Tibial nerve (tissue), 4 donors: ENCODE data around the gene OR9Q1. TPM values are rescaled to one million over a fixed set of nuclear protein-coding genes. Genes with fewer than 3 reads are reported as not detected.

Source experiments
- DNase-seq, 2 donors: peaks; one replicate each; pipeline ENCODE4 v3.0.0-alpha.2; 2019; ENCODE audit warnings: low spot score in 2 of 2
- H3K27ac ChIP-seq, 4 donors: fragments of 200-600 bp; sonication (generic) in 3 of 4; one replicate each; pipeline ENCODE4 v1.5.1; 2017 to 2019; ENCODE audit warnings: mild to moderate bottlenecking in 1 of 4
- H3K27me3 ChIP-seq, 2 donors: fragments of 200-600 bp; sonication (generic) in 1 of 2; one replicate each; pipeline versions ENCODE4 v1.5.1 to v1.6.0; 2017 to 2019
- H3K36me3 ChIP-seq, 3 donors: fragments of 200-600 bp; sonication (generic); one replicate each; pipeline ENCODE4 v1.5.1; 2018 to 2019
- H3K4me1 ChIP-seq, 4 donors: fragments of 200-600 bp; sonication (generic) in 3 of 4; one replicate each; pipeline ENCODE4 v1.5.1; 2017 to 2019
- H3K4me3 ChIP-seq, 4 donors: fragments of 200-600 bp; sonication (generic) in 3 of 4; one replicate each; pipeline ENCODE4 v1.5.1; 2017 to 2019; ENCODE audit warnings: mild to moderate bottlenecking in 1 of 4, moderate library complexity in 1 of 4
- H3K9me3 ChIP-seq, 4 donors: fragments of 200-600 bp; sonication (generic) in 3 of 4; one replicate each; pipeline ENCODE4 v1.5.1; 2017 to 2019
- EP300 ChIP-seq, 2 donors: sonication (generic); formaldehyde crosslinking; IDR thresholded peaks; one replicate each; pipeline ENCODE4 v1.6.1; 2017; ENCODE audit warnings: antibody characterized with exemption in 2 of 2, mild to moderate bottlenecking in 1 of 2
- POLR2A ChIP-seq, 2 donors: fragments of 450-650 bp; IDR thresholded peaks; one replicate each; pipeline ENCODE4 v1.6.1; 2017; ENCODE audit warnings: antibody characterized with exemption in 2 of 2, mild to moderate bottlenecking in 2 of 2, moderate library complexity in 2 of 2
- WGBS, 2 donors: methylation state at CpG; one replicate each; pipeline ENCODE4 v1.1.5; 2018; 5-methylcytosine and 5-hydroxymethylcytosine counted together
- total RNA-seq, 4 donors: library from RNA; depleted of rRNA; stranded (reverse); fragments of >200 nt; gene quantifications; one replicate each; pipeline ENCODE4 v1.1.0, GENCODE V29; 2016
- TF ChIP-seq, protein P1 (sequence below), 5 experiments: fragments of 200-600 bp in 3 of 5; fragments of 450-650 bp in 2 of 5; sonication (generic) in 3 of 5; IDR thresholded peaks; one replicate each; pipeline ENCODE4 v1.5.1; 2016 to 2019; ENCODE audit warnings: antibody characterized with exemption in 5 of 5, mild to moderate bottlenecking in 3 of 5, moderate library complexity in 2 of 5

OR9Q1 gene
- total RNA-seq, 4 donors from 2014 or later, result not detected

- H3K9me3 ChIP-seq, result no peaks in the 10 kb centered on the region
- H3K4me1 ChIP-seq, result peaks cover 0 to 15% (median 9%) of the 10 kb centered on the region in 4 donors
- no peaks in the 10 kb centered on the region for H3K27me3 ChIP-seq
- H3K4me3 ChIP-seq, result no peak overlapping the region
- no peaks in the 10 kb centered on the region for H3K36me3 ChIP-seq
- DNase-seq, result no peak
- TF ChIP-seq POLR2A (IDR thresholded peaks at IDR 0.05), result no peak
- TF ChIP-seq, protein P1, sequence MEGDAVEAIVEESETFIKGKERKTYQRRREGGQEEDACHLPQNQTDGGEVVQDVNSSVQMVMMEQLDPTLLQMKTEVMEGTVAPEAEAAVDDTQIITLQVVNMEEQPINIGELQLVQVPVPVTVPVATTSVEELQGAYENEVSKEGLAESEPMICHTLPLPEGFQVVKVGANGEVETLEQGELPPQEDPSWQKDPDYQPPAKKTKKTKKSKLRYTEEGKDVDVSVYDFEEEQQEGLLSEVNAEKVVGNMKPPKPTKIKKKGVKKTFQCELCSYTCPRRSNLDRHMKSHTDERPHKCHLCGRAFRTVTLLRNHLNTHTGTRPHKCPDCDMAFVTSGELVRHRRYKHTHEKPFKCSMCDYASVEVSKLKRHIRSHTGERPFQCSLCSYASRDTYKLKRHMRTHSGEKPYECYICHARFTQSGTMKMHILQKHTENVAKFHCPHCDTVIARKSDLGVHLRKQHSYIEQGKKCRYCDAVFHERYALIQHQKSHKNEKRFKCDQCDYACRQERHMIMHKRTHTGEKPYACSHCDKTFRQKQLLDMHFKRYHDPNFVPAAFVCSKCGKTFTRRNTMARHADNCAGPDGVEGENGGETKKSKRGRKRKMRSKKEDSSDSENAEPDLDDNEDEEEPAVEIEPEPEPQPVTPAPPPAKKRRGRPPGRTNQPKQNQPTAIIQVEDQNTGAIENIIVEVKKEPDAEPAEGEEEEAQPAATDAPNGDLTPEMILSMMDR (IDR thresholded peaks at IDR 0.05), result no peak
- TF ChIP-seq EP300 (IDR thresholded peaks at IDR 0.05), result no peak
- no peak overlapping the region for H3K27ac ChIP-seq
- WGBS, 2 donors, result 90 to 95% methylated on average over 1 of the region's 1 CpG
Measured at GRCh38 chr11:58055806-58056401, 32.2 kb downstream of the OR9Q1 start.

GRCh38 chr11:58057481-58057880 lies 33.8 kb downstream of the OR9Q1 start:
- Histone ChIP-seq H3K36me3 (no peaks in the 10 kb centered on the region), H3K27ac (peak overlapping the region in 2 of 4 donors; percentile 70 to 75), H3K27me3 (no peaks in the 10 kb centered on the region), H3K9me3 (no peaks in the 10 kb centered on the region), H3K4me3 (no peak overlapping the region), H3K4me1 (peaks cover 0 to 15% (median 9%) of the 10 kb centered on the region in 4 donors)
- WGBS, 2 donors, result 70 to 79% methylated on average over 3 of the region's 3 CpGs
- TF ChIP-seq POLR2A (IDR thresholded peaks at IDR 0.05) (no peak), EP300 (IDR thresholded peaks at IDR 0.05) (no peak)
- TF ChIP-seq, protein P1 (IDR thresholded peaks at IDR 0.05), result no peak
- no peak for DNase-seq

GRCh38 chr11:58058276-58059006 lies 34.8 kb downstream of the OR9Q1 start:
- Histone ChIP-seq H3K27ac (peak overlapping the region in 3 of 4 donors; percentile 51 to 75 (median 70)), H3K27me3 (no peaks in the 10 kb centered on the region), H3K36me3 (no peaks in the 10 kb centered on the region), H3K4me3 (no peak overlapping the region), H3K9me3 (no peaks in the 10 kb centered on the region), H3K4me1 (peaks cover 0 to 15% (median 9%) of the 10 kb centered on the region in 4 donors)
- 49 to 59% methylated on average over 13 of the region's 13 CpGs for WGBS, 2 donors
- DNase-seq, result no peak
- TF ChIP-seq, protein P1 (IDR thresholded peaks at IDR 0.05), result no peak
- TF ChIP-seq POLR2A (IDR thresholded peaks at IDR 0.05) (no peak), EP300 (IDR thresholded peaks at IDR 0.05) (no peak)

- no peak for DNase-seq
- peak overlapping the region in 3 of 4 donors; percentile 51 to 75 (median 70) for H3K27ac ChIP-seq
- H3K9me3 ChIP-seq, result no peaks in the 10 kb centered on the region
- H3K27me3 ChIP-seq, result no peaks in the 10 kb centered on the region
- peaks cover 0 to 15% (median 9%) of the 10 kb centered on the region in 4 donors for H3K4me1 ChIP-seq
- TF ChIP-seq EP300 (IDR thresholded peaks at IDR 0.05) (no peak), POLR2A (IDR thresholded peaks at IDR 0.05) (no peak)
- TF ChIP-seq, protein P1 (IDR thresholded peaks at IDR 0.05), result no peak
- H3K36me3 ChIP-seq, result no peaks in the 10 kb centered on the region
- 24 to 25% methylated on average over 4 of the region's 4 CpGs for WGBS, 2 donors
- H3K4me3 ChIP-seq, result no peak overlapping the region
Measured at GRCh38 chr11:58059007-58059350, 35.3 kb downstream of the OR9Q1 start.

- H3K27me3 ChIP-seq, result no peaks in the 10 kb centered on the region
- peaks cover 0 to 15% (median 9%) of the 10 kb centered on the region in 4 donors for H3K4me1 ChIP-seq
- H3K27ac ChIP-seq, result peak overlapping the region in 1 of 4 donors; percentile 43
- H3K36me3 ChIP-seq, result no peaks in the 10 kb centered on the region
- no peaks in the 10 kb centered on the region for H3K9me3 ChIP-seq
- no peak overlapping the region for H3K4me3 ChIP-seq
- TF ChIP-seq, protein P1 (IDR thresholded peaks at IDR 0.05), result no peak
- TF ChIP-seq EP300 (IDR thresholded peaks at IDR 0.05), result no peak
- no peak for TF ChIP-seq POLR2A (IDR thresholded peaks at IDR 0.05)
- WGBS, 2 donors, result 80 to 85% methylated on average over 3 of the region's 3 CpGs
- no peak for DNase-seq
Measured at GRCh38 chr11:58060535-58060934, 36.9 kb downstream of the OR9Q1 start.
